AG09309 (cell line): ENCODE measurements around the gene AHNAK2.
"Not testable (repeated sequence)": the region's sequence is repeated elsewhere in the genome, so short reads cannot be mapped to it uniquely, and the experiment has no call there.

ENCODE experiments used
- DNase-seq: peaks from one replicate; pipeline ENCODE4 v3.0.0-alpha.2; 2010; ENCODE audit warnings: low read depth
- H3K4me3 ChIP-seq: 2 replicates; pipeline ENCODE4 v1.5.1; 2011; ENCODE audit warnings: mild to moderate bottlenecking, low read depth, low read length, moderate library complexity; ENCODE audit not compliant: control insufficient read depth
- CTCF ChIP-seq: IDR thresholded peaks from 2 replicates; pipeline ENCODE4 v1.5.1; 2011; ENCODE audit warnings: mild to moderate bottlenecking, low read depth, low read length, inconsistent platforms; ENCODE audit not compliant: insufficient read depth, control insufficient read depth; ENCODE audit errors: missing control alignments

AHNAK2 gene

DNA sequence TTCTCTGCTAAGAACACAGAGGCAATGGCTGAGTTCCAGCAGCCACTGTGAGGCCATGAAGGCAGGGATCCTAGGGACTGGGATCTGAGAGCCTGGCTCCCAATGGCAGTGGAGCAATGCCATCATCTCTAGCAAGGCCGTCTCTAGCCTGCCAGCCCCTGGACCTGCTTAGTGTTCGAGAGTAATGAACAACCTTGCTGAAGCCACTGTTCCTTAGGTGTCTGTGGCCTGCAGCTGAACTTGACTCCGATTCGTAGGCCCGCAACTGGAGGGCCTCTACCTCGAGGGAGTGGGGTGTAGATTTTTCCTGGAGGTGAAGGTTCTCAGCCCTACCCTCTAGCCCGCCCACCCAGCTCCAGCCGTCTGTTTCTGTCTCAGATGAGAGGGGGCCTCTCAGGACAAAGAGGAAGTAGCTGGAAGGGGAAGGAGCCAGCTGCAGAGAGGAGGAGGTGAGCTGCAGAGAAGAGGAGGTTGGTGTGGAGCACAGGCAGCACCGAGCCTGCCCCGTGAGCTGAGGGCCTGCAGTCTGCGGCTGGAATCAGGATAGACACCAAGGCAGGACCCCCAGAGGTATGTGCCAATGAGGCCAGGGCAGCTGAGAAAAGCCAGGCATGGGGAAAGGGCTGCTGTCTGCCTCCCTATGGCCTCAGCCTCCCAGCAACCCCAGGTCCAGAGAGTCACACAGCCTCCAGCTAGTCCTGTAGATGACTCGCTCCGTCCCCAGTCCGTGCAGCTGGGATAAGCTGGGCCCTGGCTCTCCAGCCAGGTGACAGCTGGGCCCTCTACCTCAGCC lies 53.6 kb downstream of the AHNAK2 start, which contains the start of gene PLD4:
PLD4 (plus strand) TSS at position 459 of the 793 bp plus-strand sequence. CDS start 2,262 bp downstream, outside the sequence.
- DNase-seq = no peak
- TF ChIP-seq CTCF = no peak
- no peak within 1 kb of the TSS for H3K4me3 ChIP-seq

GRCh38 chr14:104923640-104924420 lies 54.3 kb downstream of the AHNAK2 start:
- H3K4me3 ChIP-seq = no peak overlapping the region

DNA sequence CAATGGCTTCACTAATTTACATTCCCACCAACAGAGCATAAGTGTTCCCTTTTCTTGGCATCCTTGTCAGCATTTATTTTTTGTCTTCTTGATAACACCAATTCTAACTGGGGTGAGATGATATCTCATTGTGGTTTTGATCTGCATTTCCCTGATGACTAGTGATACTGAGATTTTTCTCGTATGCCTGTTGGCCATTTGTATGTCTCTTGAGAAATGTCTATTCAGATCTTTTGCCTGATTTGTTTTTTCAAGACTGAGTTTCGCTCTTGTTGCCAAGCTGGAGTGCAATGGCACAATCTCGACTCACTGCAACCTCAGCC lies 58.2 kb downstream of the AHNAK2 start:
- TF ChIP-seq CTCF = no peak
- no peak overlapping the region for H3K4me3 ChIP-seq
- no peak for DNase-seq

More at GRCh38 chr14:104923640-104924420, 54.3 kb downstream of the AHNAK2 start:
- no peak for DNase-seq
- TF ChIP-seq CTCF = no peak

DNA sequence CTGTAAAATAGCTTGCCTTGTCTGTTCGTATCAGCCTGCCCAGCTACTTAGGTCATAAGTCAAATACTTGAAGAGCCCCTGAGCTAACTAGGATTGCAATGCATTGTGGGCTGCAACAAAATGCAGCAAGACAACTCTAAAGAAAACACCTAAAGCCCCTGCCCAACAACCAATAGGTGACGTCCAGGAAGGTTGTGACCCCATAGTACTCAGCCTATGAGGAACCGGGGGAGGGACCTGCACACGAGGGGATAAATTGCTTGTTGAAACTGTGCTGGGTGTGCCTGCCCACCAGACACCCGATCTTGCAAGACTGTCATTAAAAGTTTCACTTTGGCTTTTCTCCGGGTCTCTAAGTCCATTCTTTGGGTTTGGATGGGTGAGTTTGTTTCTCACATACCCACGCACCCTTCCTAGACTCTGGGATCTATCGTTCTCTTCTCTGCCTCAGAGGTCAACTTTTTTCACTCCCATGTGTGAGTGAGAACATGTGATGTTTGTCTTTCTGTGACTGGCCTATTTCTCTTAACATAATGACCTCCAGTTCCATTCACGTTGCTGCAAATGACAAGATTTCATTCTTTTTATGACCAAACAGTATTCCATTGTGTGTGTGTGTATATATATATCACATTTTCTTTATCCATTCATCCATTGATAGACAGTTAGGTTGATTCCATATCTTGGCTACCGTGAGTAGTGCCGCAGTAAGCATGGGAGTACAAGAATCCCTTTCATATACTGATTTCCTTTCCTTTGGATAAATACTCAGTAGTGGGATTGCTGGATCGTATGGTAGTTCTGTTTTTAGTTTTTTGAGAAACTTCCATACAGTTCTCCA lies 58.8 kb downstream of the AHNAK2 start:
- not testable (repeated sequence) for DNase-seq, H3K4me3 ChIP-seq

GRCh38 chr14:104917993-104918392 lies 60.2 kb downstream of the AHNAK2 start:
- H3K4me3 ChIP-seq = no peak overlapping the region
- TF ChIP-seq CTCF = no peak
- no peak for DNase-seq

GRCh38 chr14:104917116-104917515 lies 61.1 kb downstream of the AHNAK2 start:
- DNase-seq = no peak
- no peak overlapping the region for H3K4me3 ChIP-seq
- TF ChIP-seq CTCF = no peak
